Skeletal muscle tissue (tissue), 4 donors: ENCODE results near the gene LRRC45. TPM values are rescaled to one million over a fixed set of nuclear protein-coding genes. Genes with fewer than 3 reads are reported as not detected.

Source experiments
- H3K27ac ChIP-seq: one replicate; pipeline ENCODE4 v1.7.0; 2013; ENCODE audit warnings: mild to moderate bottlenecking, low read depth, low read length, inconsistent platforms
- H3K27me3 ChIP-seq, 3 donors: one replicate each; pipeline ENCODE4 v1.7.0; 2013; ENCODE audit warnings: low read length in 3 of 3; ENCODE audit not compliant: control insufficient read depth in 3 of 3, insufficient read depth in 3 of 3
- H3K36me3 ChIP-seq, 3 donors: one replicate each; pipeline ENCODE4 v1.7.0; 2013; ENCODE audit warnings: low read length in 3 of 3; ENCODE audit not compliant: control insufficient read depth in 3 of 3, insufficient read depth in 3 of 3
- H3K4me1 ChIP-seq, 3 donors: one replicate each; pipeline ENCODE4 v1.7.0; 2013; ENCODE audit warnings: low read length in 3 of 3, mild to moderate bottlenecking in 3 of 3; ENCODE audit not compliant: control insufficient read depth in 3 of 3, insufficient read depth in 3 of 3
- H3K4me3 ChIP-seq, 3 donors: one replicate each; pipeline ENCODE4 v1.7.0; 2013; ENCODE audit warnings: low read length in 3 of 3
- H3K9ac ChIP-seq, 3 donors: one replicate each; pipeline ENCODE4 v1.7.0; 2013; ENCODE audit warnings: low read length in 3 of 3, mild to moderate bottlenecking in 3 of 3, moderate library complexity in 2 of 3, low read depth in 1 of 3
- H3K9me3 ChIP-seq, 3 donors: one replicate each; pipeline ENCODE4 v1.7.0; 2013; ENCODE audit warnings: low read length in 3 of 3; ENCODE audit not compliant: control insufficient read depth in 3 of 3
- total RNA-seq: library from RNA; depleted of rRNA; stranded (reverse); fragments of >200 nt; gene quantifications from one replicate; pipeline ENCODE4 v1.2.3, GENCODE V29; 2014
- donor health status: Osteomylitis.

Gene LRRC45
- total RNA-seq, 1 donor from 2014 or later: 7.8 TPM

DNA sequence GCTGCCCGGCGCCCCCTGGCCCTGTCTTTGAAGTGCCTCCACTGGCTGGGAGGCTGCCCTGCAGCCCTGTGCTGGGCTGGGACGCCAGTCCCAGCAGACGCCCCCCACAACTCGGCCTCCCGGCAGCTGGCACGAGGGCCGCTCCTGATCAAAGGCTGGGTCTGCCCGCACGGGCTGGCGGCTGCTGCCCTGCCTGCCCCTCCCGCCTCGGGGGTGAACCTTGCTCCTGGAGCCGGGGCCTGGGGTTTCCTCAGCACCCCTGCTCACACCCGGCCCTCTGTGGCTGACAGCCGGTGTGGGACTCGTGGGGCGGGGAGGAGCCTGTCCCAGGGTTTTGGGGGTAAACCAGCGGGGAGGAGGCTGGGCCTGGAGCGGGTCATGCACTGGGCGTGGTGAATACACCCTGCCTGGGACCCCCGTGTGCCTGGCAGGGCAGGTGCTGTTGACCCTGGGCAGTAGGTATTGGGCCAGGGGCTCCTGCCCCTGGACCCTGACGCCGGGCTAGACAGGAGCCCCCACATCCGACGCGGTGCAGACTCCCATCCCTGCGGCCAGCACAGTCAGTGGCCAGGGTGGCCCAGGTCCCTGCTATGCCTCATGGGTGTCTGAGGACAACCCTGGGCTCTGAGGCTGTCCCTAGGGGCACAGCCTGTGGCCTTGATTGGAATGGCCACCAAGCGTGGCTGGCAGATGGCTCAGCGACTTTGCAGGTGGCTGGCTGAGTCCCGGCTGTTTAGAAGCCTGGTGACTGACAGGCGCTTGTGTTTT, 22.1 kb upstream of the LRRC45 start:
- Histone ChIP-seq H3K27ac (no peak overlapping the region), H3K9me3 (no peaks in the 10 kb centered on the region), H3K4me1 (peaks cover 48 to 56% (median 52%) of the 10 kb centered on the region in 3 donors), H3K4me3 (peak overlapping the region in 1 of 3 donors; percentile 14), H3K27me3 (no peaks in the 10 kb centered on the region), H3K9ac (peak overlapping the region in 2 of 3 donors; percentile 25 to 38), H3K36me3 (peaks cover 5 to 9% (median 6%) of the 10 kb centered on the region in 3 donors)

DNA sequence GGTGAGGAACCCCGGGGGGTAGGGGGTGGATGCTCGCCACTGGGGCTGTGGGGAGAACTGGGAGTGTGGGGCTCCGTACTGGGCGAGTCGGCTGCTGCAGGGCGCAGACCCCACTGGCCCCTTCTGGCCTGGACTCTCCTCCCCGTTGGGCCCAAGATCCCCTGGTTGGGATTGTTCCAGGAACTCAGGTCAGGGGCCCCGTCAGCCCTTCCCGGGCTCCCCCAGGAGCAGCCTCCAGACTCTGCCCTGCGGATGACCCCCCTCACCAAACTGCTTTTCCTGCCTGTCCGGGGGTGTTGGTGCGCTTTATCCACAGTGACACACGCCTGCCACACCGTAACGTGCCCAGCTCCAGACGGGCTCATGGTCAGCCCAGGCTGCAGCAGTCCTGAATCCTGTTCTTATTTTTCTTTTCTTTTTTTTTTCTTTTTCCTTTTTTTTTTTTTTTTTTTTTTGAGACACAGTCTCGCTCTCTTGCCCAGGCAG, 21.5 kb upstream of the LRRC45 start:
- no peak overlapping the region for H3K27ac ChIP-seq
- no peaks in the 10 kb centered on the region for H3K9me3 ChIP-seq
- peak overlapping the region in 1 of 3 donors; percentile 14 for H3K4me3 ChIP-seq
- H3K4me1 ChIP-seq: peaks cover 52 to 62% (median 59%) of the 10 kb centered on the region in 3 donors
- H3K27me3 ChIP-seq: no peaks in the 10 kb centered on the region
- H3K9ac ChIP-seq: no peak overlapping the region
- H3K36me3 ChIP-seq: peaks cover 4 to 5% (median 5%) of the 10 kb centered on the region in 3 donors

DNA sequence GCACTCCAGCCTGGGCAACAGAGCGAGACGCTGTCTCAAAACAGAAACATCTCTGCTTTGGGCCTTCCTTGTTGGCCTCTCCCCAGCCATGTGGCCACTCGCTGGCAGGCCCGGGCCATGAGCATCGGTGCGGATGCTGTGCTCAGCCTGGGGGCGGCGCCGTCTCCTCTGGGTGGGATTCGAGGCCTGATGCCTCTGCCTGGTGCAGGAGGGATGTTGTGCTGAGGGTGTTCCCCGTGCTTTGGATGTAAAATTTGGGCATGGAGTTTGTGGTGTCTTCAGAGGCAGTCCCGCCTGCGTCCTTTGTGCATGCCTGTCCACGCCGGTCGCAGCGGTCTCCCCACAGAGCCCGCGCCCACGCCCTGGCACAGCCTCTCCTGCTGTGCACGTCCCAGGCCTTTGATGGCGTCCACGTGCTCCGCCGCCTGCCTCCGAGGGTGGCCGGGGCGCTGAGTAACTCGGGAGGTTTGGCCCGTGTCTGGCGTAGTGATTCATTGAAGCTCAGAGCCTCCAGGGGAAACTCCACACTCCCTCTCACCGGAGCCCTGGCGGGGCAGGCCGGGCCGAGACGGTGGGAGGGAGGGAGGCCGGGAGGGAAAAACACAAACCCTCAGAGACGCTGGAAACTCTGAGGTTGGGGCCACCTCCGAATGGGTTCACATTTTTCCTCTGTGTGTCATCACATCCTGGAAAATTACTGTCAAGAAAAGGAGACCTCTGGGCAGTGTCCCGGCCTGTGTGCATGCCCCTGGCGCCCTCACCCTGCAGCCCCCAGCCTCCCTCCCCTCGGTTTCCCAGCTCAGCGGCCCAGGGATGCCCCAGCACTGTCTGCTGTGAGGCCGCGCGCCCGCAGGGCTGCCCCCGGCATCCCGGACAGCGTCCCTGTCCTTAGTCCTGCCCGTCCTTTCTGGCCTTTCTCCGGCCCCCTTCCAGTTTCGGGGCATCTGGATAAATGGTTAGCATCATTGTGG, 19.4 kb upstream of the LRRC45 start:
- peaks cover 44 to 57% (median 52%) of the 10 kb centered on the region in 3 donors for H3K4me1 ChIP-seq
- peak overlapping the region in 2 of 3 donors; percentile 20 to 62 for H3K9ac ChIP-seq
- H3K27ac ChIP-seq: no peak overlapping the region

DNA sequence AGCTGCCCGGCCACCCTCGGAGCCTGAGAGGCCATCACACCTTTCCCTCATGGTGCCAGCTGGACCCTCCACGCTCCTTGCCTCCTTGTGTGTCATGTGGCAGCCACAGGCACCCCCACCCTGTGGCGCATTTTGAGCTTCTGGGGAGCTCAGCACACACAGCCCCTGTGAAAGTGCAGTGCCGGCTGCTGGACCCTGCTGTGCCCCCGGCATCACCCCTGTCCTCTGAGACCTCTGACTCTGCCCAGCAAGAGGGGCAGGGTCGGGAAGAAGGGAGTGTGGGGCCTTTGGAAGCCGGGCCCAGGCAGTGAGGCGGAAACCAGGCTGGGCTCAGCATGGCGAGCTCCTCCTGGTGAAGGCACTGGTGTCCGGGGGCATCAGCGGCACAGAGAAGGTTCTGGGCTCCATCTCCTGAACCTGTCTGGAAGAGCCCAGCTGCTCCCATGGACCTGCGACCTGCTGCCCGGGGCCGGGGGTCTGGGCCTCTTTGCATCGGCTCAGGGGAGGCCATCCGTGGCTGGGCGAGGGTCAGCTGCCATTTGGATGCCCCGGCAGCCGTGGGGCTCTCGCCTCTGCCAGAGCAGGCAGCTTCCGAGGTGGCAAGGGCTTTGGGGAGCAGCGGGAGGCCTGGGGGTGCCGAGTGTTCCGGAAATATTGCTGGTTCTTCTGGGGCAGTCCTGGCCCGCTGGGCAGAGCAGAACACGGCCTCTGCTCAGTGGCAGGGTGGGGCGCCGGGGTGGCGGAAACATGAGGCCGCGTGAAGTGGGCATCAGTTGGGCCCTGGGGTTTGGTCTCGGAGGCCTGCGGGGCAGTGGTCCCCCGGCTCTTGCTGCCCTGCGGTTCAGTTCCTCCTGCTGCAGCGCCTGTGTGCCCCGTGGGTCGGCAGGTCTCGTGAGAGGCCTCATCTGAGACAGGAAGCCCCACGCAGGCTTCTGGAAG, 18.3 kb upstream of the LRRC45 start:
- Histone ChIP-seq H3K4me3 (no peak overlapping the region), H3K9ac (peak overlapping the region in 1 of 3 donors; percentile 54), H3K27me3 (no peaks in the 10 kb centered on the region), H3K27ac (no peak overlapping the region), H3K36me3 (no peaks in the 10 kb centered on the region), H3K9me3 (no peaks in the 10 kb centered on the region), H3K4me1 (peaks cover 38 to 50% (median 44%) of the 10 kb centered on the region in 3 donors)

More for the DNA sequence above, 19.4 kb upstream of the LRRC45 start:
- Histone ChIP-seq H3K4me3 (peak overlapping the region in 1 of 3 donors; percentile 45), H3K36me3 (no peaks in the 10 kb centered on the region), H3K27me3 (no peaks in the 10 kb centered on the region), H3K9me3 (no peaks in the 10 kb centered on the region)

DNA sequence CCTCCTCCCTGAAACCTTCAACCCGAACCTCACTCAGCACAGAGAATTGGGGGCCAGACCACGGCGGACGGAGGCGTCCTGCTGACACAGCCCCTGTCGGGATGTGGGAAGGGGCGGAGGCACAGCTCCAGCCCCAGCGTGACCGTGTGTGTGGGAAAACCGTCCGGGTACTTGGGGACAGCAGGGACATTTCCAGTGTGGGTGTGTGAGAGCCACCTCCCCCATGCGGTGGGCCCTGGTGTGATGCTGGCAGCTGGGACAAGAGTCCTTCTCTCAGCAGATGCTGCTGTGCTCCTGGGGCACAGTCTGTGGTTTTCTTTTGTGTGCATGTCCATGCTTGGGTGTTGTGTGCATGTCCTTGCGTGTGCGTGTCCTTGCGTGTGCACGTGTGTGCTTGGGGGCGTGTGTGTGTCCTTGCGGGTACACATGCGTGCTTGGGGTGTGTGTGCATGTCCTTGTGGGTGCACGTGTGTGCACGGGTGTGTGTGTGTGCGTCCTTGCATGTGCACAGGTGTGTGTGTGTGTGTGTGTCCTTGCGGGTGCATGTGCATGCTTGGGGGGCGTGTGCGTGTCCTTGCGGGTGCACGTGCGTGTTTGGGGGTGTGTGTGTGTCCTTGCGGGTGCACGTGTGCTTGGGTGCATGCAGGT, 17.3 kb upstream of the LRRC45 start:
- H3K9ac ChIP-seq: no peak overlapping the region
- no peak overlapping the region for H3K27ac ChIP-seq
- H3K4me1 ChIP-seq: peaks cover 33 to 43% (median 36%) of the 10 kb centered on the region in 3 donors
- no peaks in the 10 kb centered on the region for H3K9me3 ChIP-seq
- no peaks in the 10 kb centered on the region for H3K36me3 ChIP-seq
- H3K27me3 ChIP-seq: no peaks in the 10 kb centered on the region
- no peak overlapping the region for H3K4me3 ChIP-seq

DNA sequence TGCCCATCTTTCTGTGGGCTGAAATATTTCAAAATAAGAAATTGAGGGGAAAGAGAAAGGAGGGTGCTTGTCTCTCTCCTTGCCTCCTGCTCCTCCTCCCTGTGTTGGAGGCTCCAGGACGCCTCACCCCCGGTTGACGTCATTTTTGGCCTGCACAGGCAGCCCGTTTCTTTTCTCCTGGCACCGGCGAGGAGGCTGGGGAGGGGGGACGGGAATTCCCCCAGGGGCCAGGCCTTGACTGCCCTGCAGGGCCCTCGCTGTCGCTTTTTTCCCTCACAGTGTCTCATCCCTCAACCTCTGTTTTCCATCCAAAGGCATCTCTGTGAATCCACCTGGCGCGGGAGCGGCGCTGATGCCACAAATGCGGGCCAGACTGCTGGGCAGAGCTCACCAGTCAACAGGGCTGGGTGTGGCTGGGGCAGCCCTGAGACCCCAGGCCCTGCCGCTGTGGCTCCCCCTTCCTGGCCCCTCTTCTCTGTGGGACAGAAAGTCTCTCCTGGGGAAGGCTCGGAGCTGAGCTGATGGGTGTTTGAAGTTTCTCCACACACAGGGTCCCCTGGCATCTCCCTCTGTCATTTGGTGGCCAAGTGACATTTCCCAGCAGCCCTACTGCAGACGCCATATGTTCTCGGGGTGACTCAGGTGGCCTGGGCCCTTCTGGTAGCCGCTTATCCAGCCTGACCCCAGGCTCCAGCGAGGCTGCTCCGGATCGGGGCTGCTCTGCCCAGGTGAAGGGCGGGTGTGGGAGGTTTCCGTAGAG, 16.5 kb upstream of the LRRC45 start:
- Histone ChIP-seq H3K9me3 (no peaks in the 10 kb centered on the region), H3K27ac (no peak overlapping the region), H3K4me1 (peaks cover 28 to 34% (median 28%) of the 10 kb centered on the region in 3 donors), H3K4me3 (no peak overlapping the region), H3K9ac (no peak overlapping the region), H3K36me3 (no peaks in the 10 kb centered on the region), H3K27me3 (no peaks in the 10 kb centered on the region)

DNA sequence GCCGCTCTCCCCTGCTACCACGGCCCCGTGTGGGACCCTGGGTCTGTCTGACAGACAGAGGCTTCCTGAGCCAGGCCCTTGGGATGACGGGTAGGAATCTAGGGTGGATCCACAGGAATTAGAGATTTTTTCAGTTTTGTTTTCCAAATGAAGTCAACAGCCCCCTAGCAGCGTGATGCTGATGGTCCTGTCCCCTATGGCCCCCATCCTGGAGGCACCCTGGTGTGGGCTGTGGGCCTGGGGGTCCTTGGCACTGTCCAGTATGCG, 15.9 kb upstream of the LRRC45 start:
- Histone ChIP-seq H3K4me3 (no peak overlapping the region), H3K9me3 (no peaks in the 10 kb centered on the region), H3K9ac (no peak overlapping the region), H3K27me3 (no peaks in the 10 kb centered on the region), H3K27ac (no peak overlapping the region), H3K36me3 (peaks cover 0 to 3% (median 0%) of the 10 kb centered on the region in 3 donors), H3K4me1 (peaks cover 27 to 32% (median 28%) of the 10 kb centered on the region in 3 donors)

DNA sequence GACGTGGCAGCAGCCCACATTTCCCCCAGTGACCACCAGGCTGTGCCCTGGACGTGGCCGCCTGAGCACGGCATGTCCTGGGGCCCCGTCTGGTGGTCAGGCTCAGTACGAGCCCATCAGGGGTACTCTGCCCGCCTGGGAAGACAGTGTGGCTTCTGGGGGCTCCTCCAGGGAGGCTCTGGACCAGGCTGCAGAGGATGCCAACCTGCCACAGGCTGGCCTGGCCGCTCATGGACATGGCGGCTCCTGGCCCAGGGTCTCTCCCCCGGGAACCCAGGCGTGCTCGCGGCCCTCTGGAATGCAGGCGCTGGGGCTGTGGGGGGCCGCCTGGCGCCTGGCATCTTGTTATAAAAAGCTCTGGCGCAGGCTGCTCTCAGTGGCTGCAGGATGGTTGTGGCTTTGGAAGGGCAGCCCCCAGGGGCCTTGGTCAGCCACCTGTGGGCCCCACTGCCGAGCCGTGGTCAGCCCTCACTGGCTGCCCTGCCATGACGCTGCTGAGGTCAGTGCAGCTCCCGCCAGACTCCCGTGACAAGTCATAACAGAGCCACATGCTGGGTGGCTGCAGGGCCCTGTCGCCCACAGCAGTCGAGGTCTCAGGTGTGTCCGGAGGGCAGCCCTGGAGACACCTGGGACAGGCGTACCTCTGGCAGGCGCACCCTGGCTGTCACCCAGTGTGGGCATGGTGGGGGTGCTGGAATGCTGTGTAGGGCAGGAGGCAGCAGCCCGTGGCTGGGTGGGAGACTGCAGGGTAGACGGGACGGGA, 15.4 kb upstream of the LRRC45 start:
- H3K36me3 ChIP-seq: peaks cover 0 to 3% (median 0%) of the 10 kb centered on the region in 3 donors
- H3K9ac ChIP-seq: no peak overlapping the region
- no peak overlapping the region for H3K4me3 ChIP-seq
- no peaks in the 10 kb centered on the region for H3K9me3 ChIP-seq
- peaks cover 25 to 29% (median 27%) of the 10 kb centered on the region in 3 donors for H3K4me1 ChIP-seq
- no peak overlapping the region for H3K27ac ChIP-seq
- no peaks in the 10 kb centered on the region for H3K27me3 ChIP-seq
